Liver (tissue), 9 donors: ENCODE data around the gene OR8D1. TPM values are rescaled to one million over a fixed set of nuclear protein-coding genes. Genes with fewer than 3 reads are reported as not detected.

ENCODE experiments used
- DNase-seq: peaks from one replicate; pipeline ENCODE4 v3.0.0-alpha.2; 2017; ENCODE audit warnings: low spot score
- H3K27ac ChIP-seq, 2 donors: one replicate each; pipeline ENCODE4 v1.7.0; 2013; ENCODE audit warnings: inconsistent platforms in 2 of 2, low read length in 2 of 2, control low read depth in 1 of 2, low read depth in 1 of 2, mild to moderate bottlenecking in 1 of 2
- H3K27me3 ChIP-seq, 4 donors: one replicate each; pipeline versions ENCODE4 v1.6.1 to v1.7.0; 2013; ENCODE audit warnings: low read length in 3 of 4, inconsistent platforms in 1 of 4, mild to moderate bottlenecking in 1 of 4, moderate library complexity in 1 of 4; ENCODE audit not compliant: control insufficient read depth in 4 of 4, insufficient read depth in 4 of 4
- H3K36me3 ChIP-seq, 4 donors: one replicate each; pipeline versions ENCODE4 v1.6.1 to v1.7.0; 2013; ENCODE audit warnings: low read length in 3 of 4, mild to moderate bottlenecking in 3 of 4, low read depth in 1 of 4, moderate library complexity in 1 of 4; ENCODE audit not compliant: control insufficient read depth in 4 of 4, insufficient read depth in 3 of 4
- H3K4me1 ChIP-seq, 4 donors: one replicate each; pipeline versions ENCODE4 v1.6.1 to v1.7.0; 2013; ENCODE audit warnings: low read length in 3 of 4, mild to moderate bottlenecking in 3 of 4, moderate library complexity in 1 of 4; ENCODE audit not compliant: control insufficient read depth in 4 of 4, insufficient read depth in 4 of 4
- H3K4me3 ChIP-seq, 3 donors: one replicate each; pipeline versions ENCODE4 v1.6.1 to v1.7.0; 2013; ENCODE audit warnings: low read length in 3 of 3, control low read depth in 1 of 3, low read depth in 1 of 3, mild to moderate bottlenecking in 1 of 3
- H3K9ac ChIP-seq, 2 donors: one replicate each; pipeline ENCODE4 v1.7.0; 2013; ENCODE audit warnings: low read length in 2 of 2, mild to moderate bottlenecking in 2 of 2, moderate library complexity in 2 of 2, control low read depth in 1 of 2, low read depth in 1 of 2
- H3K9me3 ChIP-seq, 4 donors: one replicate each; pipeline versions ENCODE4 v1.6.1 to v1.7.0; 2013; ENCODE audit warnings: low read length in 3 of 4; ENCODE audit not compliant: control insufficient read depth in 4 of 4
- CTCF ChIP-seq: fragments of 150-350 bp; IDR thresholded peaks from 2 replicates; pipeline ENCODE4 v1.5.1; 2017; ENCODE audit warnings: improper control_type of control experiment, low read depth, low read length; ENCODE audit not compliant: missing input control
- EGR1 ChIP-seq, 2 donors: IDR thresholded peaks; 2 replicates each; pipeline ENCODE4 v1.6.1; 2016 to 2018; ENCODE audit warnings: antibody characterized with exemption in 2 of 2, low read depth in 2 of 2
- FOXA1 ChIP-seq: IDR thresholded peaks from 2 replicates; pipeline ENCODE4 v1.6.1; 2016; ENCODE audit warnings: antibody characterized with exemption
- FOXA2 ChIP-seq: IDR thresholded peaks from 2 replicates; pipeline ENCODE4 v1.6.1; 2016; ENCODE audit warnings: antibody characterized with exemption
- GABPA ChIP-seq, 2 donors: IDR thresholded peaks in 1 of 2; conservative IDR thresholded peaks in 1 of 2; 2 replicates each; pipeline ENCODE4 v1.6.1; 2016; ENCODE audit warnings: antibody characterized with exemption in 2 of 2, mild to moderate bottlenecking in 1 of 2, moderate library complexity in 1 of 2
- HNF4A ChIP-seq, 2 donors: conservative IDR thresholded peaks; 2 replicates each; pipeline ENCODE4 v1.6.1; 2016; ENCODE audit warnings: antibody characterized with exemption in 2 of 2, mild to moderate bottlenecking in 2 of 2
- HNF4G ChIP-seq: IDR thresholded peaks from 2 replicates; pipeline ENCODE4 v1.6.1; 2016; ENCODE audit warnings: antibody characterized with exemption
- JUND ChIP-seq, 2 donors: IDR thresholded peaks; 2 replicates each; pipeline ENCODE4 v1.6.1; 2016; ENCODE audit warnings: antibody characterized with exemption in 2 of 2
- NR2F2 ChIP-seq: IDR thresholded peaks from 2 replicates; pipeline ENCODE4 v1.6.1; 2016; ENCODE audit warnings: antibody characterized with exemption
- RAD21 ChIP-seq, 2 donors: IDR thresholded peaks; 2 replicates each; pipeline ENCODE4 v1.6.1; 2016; ENCODE audit warnings: antibody characterized with exemption in 2 of 2, mild to moderate bottlenecking in 2 of 2
- REST ChIP-seq: IDR thresholded peaks from 2 replicates; pipeline ENCODE4 v1.6.1; 2016; ENCODE audit warnings: antibody characterized with exemption, mild to moderate bottlenecking
- RXRA ChIP-seq, 2 donors: IDR thresholded peaks; 2 replicates each; pipeline ENCODE4 v1.6.1; 2017 to 2018; ENCODE audit warnings: antibody characterized with exemption in 2 of 2, mild to moderate bottlenecking in 1 of 2
- SP1 ChIP-seq: IDR thresholded peaks from 2 replicates; pipeline ENCODE4 v1.6.1; 2018; ENCODE audit warnings: antibody characterized with exemption, mild to moderate bottlenecking
- TAF1 ChIP-seq: conservative IDR thresholded peaks from 2 replicates; pipeline ENCODE4 v1.6.1; 2016; ENCODE audit warnings: antibody characterized with exemption, mild to moderate bottlenecking
- YY1 ChIP-seq: IDR thresholded peaks from 2 replicates; pipeline ENCODE4 v1.6.1; 2016; ENCODE audit warnings: antibody characterized with exemption, mild to moderate bottlenecking
- WGBS: extraction: QIAGEN DNeasy Blood & Tissue Kit; methylation state at CpG from one replicate; pipeline ENCODE4 v1.1.7; 2013; 5-methylcytosine and 5-hydroxymethylcytosine counted together
- polyA plus RNA-seq, 2 donors: library from polyadenylated mRNA; stranded (reverse) in 1 of 2; unstranded in 1 of 2; fragments of 200-250 nt in 1 of 2; fragments of >200 nt in 1 of 2; fragmentation: Nextera tagmentation in 1 of 2; extraction: Ambion mirVana in 1 of 2; gene quantifications; one replicate each; pipeline versions ENCODE4 v1.2.1 to v1.2.3, GENCODE V29; 2013 to 2015
- total RNA-seq, 2 donors: library from RNA; depleted of rRNA; stranded (reverse); fragments of >200 nt; gene quantifications; one replicate each; pipeline ENCODE4 v1.2.3, GENCODE V29; 2014
- TF ChIP-seq, protein P1 (sequence below): IDR thresholded peaks from 2 replicates; pipeline ENCODE4 v1.6.1; 2016; ENCODE audit warnings: antibody characterized with exemption
- TF ChIP-seq, protein P2 (sequence below): IDR thresholded peaks from 2 replicates; pipeline ENCODE4 v1.6.1; 2016; ENCODE audit warnings: antibody characterized with exemption
- TF ChIP-seq, protein P3 (sequence below): IDR thresholded peaks from 2 replicates; pipeline ENCODE4 v1.6.1; 2016; ENCODE audit warnings: antibody characterized with exemption
- donor health status: healthy.
- donor health status: healthy.
- donor health status: healthy.
- donor health status: healthy.
- donor health status: healthy.

OR8D1 gene
- total and polyA plus RNA-seq, 4 donors, result not detected

GRCh38 chr11:124311269-124311668, 2.5 kb downstream of the OR8D1 start:
- no peaks in the 10 kb centered on the region for H3K9me3 ChIP-seq
- no peak overlapping the region for H3K27ac ChIP-seq
- no peaks in the 10 kb centered on the region for H3K36me3 ChIP-seq
- no peak overlapping the region for H3K9ac ChIP-seq
- DNase-seq, result no peak
- WGBS, result 89% methylated on average over 5 of the region's 5 CpGs
- TF ChIP-seq SP1 (no peak), HNF4A (conservative IDR thresholded peaks at IDR 0.05) (no peak), JUND (IDR thresholded peaks at IDR 0.05) (no peak), FOXA1 (no peak), YY1 (no peak), RXRA (IDR thresholded peaks at IDR 0.05) (no peak), CTCF (no peak), NR2F2 (no peak), HNF4G (no peak), REST (no peak), TAF1 (no peak), GABPA (IDR thresholded peaks at IDR 0.05 in 1 of 2, conservative IDR thresholded peaks at IDR 0.05 in 1 of 2) (no peak), FOXA2 (no peak), RAD21 (IDR thresholded peaks at IDR 0.05) (no peak), EGR1 (IDR thresholded peaks at IDR 0.05; ENCODE audit: low read depth in 2 of 2) (no peak)
- TF ChIP-seq, protein P1, sequence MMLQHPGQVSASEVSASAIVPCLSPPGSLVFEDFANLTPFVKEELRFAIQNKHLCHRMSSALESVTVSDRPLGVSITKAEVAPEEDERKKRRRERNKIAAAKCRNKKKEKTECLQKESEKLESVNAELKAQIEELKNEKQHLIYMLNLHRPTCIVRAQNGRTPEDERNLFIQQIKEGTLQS, result no peak
- TF ChIP-seq, protein P2, sequence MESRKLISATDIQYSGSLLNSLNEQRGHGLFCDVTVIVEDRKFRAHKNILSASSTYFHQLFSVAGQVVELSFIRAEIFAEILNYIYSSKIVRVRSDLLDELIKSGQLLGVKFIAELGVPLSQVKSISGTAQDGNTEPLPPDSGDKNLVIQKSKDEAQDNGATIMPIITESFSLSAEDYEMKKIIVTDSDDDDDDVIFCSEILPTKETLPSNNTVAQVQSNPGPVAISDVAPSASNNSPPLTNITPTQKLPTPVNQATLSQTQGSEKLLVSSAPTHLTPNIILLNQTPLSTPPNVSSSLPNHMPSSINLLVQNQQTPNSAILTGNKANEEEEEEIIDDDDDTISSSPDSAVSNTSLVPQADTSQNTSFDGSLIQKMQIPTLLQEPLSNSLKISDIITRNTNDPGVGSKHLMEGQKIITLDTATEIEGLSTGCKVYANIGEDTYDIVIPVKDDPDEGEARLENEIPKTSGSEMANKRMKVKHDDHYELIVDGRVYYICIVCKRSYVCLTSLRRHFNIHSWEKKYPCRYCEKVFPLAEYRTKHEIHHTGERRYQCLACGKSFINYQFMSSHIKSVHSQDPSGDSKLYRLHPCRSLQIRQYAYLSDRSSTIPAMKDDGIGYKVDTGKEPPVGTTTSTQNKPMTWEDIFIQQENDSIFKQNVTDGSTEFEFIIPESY, result no peak
- TF ChIP-seq, protein P3, sequence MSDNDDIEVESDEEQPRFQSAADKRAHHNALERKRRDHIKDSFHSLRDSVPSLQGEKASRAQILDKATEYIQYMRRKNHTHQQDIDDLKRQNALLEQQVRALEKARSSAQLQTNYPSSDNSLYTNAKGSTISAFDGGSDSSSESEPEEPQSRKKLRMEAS, result no peak
- H3K27me3 ChIP-seq, result peaks cover 0 to 3% (median 0%) of the 10 kb centered on the region in 4 donors
- H3K4me3 ChIP-seq, result no peak overlapping the region
- peaks cover 0 to 12% (median 4%) of the 10 kb centered on the region in 4 donors for H3K4me1 ChIP-seq
